Right atrium auricular region (tissue), 2 donors: ENCODE data around the gene U2AF1L4. TPM values are rescaled to one million over a fixed set of nuclear protein-coding genes. Genes with fewer than 3 reads are reported as not detected.

ENCODE experiments used
- DNase-seq: peaks from one replicate; pipeline ENCODE4 v3.0.0-alpha.2; 2019; ENCODE audit warnings: low spot score
- H3K27ac ChIP-seq, 2 donors: fragments of 200-600 bp; sonication (generic); 1 replicate in 1 of 2; 2 replicates in 1 of 2; pipeline ENCODE4 v1.5.1; 2016 to 2019
- H3K27me3 ChIP-seq, 2 donors: fragments of 200-600 bp; sonication (generic); one replicate each; pipeline versions ENCODE4 v1.5.1 to v1.6.0; 2017 to 2019
- H3K36me3 ChIP-seq: fragments of 200-600 bp; sonication (generic); one replicate; pipeline ENCODE4 v1.5.1; 2016
- H3K4me1 ChIP-seq, 2 donors: fragments of 200-600 bp; sonication (generic); one replicate each; pipeline versions ENCODE4 v1.5.1 to v1.6.0; 2017 to 2019
- H3K4me3 ChIP-seq, 2 donors: fragments of 200-600 bp; sonication (generic); 1 replicate in 1 of 2; 2 replicates in 1 of 2; pipeline ENCODE4 v1.5.1; 2017 to 2019; ENCODE audit warnings: mild to moderate bottlenecking in 1 of 2, moderate library complexity in 1 of 2
- H3K9me3 ChIP-seq, 2 donors: fragments of 200-600 bp; sonication (generic); one replicate each; pipeline ENCODE4 v1.5.1; 2019
- total RNA-seq, 2 donors: library from RNA; depleted of rRNA; stranded (reverse); fragments of >200 nt; gene quantifications; one replicate each; pipeline ENCODE4 v1.1.0, GENCODE V29; 2016
- TF ChIP-seq, protein P1 (sequence below), 2 donors: fragments of 200-600 bp; sonication (generic); IDR thresholded peaks; one replicate each; pipeline ENCODE4 v1.5.1; 2019; ENCODE audit warnings: antibody characterized with exemption in 2 of 2

The U2AF1L4 gene
- total RNA-seq, 2 donors from 2014 or later, result 19.9 to 33.1 TPM

DNA sequence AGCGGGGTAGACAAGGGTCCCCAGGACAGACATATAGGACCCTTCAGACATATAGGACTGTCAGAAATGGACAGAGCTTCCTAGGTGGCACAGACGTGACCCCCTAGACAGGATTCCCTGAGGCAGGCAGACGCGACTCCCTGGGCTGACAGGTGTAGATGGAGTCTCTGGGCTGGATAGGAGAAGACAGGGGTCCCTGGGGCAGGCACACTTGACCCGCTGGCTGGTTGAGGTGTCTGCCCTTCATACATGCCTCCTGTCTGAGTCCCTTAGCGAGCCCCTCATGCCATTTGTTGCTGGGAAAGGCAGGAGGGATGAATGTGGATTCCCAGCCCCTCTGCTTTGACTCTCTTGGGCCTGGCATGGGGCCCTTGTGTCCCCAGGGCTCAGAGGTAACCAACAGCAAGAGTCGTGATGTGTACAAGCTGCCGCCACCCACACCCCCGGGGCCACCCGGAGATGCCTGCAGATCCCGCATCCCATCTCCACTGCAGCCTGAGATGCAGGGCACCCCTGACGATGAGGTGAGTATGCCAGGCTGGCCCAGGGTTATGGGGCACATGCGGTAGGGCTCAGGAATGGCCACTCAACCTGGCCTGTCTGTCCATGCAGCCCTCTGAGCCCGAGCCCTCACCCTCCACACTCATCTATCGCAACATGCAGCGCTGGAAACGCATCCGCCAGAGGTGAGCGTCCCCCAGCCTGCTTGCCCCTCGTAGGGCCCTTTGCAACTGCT is 8.6 kb upstream of the U2AF1L4 start:
- Histone ChIP-seq H3K27ac (peak overlapping the region; percentile 97 to 98), H3K36me3 (peaks cover 28% of the 10 kb centered on the region), H3K4me1 (peaks cover 0 to 44% of the 10 kb centered on the region in 2 donors), H3K27me3 (no peaks in the 10 kb centered on the region), H3K4me3 (no peak overlapping the region), H3K9me3 (no peaks in the 10 kb centered on the region)
- TF ChIP-seq, protein P1, sequence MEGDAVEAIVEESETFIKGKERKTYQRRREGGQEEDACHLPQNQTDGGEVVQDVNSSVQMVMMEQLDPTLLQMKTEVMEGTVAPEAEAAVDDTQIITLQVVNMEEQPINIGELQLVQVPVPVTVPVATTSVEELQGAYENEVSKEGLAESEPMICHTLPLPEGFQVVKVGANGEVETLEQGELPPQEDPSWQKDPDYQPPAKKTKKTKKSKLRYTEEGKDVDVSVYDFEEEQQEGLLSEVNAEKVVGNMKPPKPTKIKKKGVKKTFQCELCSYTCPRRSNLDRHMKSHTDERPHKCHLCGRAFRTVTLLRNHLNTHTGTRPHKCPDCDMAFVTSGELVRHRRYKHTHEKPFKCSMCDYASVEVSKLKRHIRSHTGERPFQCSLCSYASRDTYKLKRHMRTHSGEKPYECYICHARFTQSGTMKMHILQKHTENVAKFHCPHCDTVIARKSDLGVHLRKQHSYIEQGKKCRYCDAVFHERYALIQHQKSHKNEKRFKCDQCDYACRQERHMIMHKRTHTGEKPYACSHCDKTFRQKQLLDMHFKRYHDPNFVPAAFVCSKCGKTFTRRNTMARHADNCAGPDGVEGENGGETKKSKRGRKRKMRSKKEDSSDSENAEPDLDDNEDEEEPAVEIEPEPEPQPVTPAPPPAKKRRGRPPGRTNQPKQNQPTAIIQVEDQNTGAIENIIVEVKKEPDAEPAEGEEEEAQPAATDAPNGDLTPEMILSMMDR (IDR thresholded peaks at IDR 0.05), result no peak
- DNase-seq, result no peak

DNA sequence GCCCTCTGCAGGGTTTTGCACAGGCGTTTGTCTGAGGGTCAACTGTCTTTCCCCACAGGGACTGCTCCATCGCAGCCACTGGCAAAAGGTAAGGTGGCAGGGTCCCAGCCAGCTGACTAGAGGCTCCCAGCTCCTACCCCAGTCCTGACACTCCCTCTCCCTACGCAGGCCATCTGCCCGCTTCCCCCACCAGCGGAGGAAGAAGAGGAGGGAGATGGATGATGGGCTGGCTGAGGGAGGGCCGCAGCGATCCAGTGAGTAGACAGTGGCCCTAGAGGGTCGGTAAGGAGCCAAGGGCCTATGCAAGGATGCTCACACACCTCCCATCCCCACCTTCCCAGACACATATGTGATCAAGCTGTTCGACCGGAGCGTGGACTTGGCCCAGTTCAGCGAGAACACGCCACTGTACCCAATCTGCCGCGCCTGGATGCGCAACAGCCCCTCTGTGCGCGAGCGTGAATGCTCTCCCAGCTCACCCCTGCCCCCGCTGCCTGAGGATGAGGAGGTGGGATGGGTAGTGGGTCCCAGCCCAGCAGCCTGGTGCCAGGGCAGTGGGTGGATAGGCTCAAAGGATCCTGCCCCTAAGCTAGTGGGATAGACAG is 7.6 kb upstream of the U2AF1L4 start:
- Histone ChIP-seq H3K36me3 (peaks cover 28% of the 10 kb centered on the region), H3K27ac (no peak overlapping the region), H3K27me3 (no peaks in the 10 kb centered on the region), H3K9me3 (no peaks in the 10 kb centered on the region), H3K4me1 (peaks cover 0 to 43% of the 10 kb centered on the region in 2 donors), H3K4me3 (no peak overlapping the region)
- TF ChIP-seq, protein P1 (IDR thresholded peaks at IDR 0.05), result no peak
- DNase-seq, result no peak

DNA sequence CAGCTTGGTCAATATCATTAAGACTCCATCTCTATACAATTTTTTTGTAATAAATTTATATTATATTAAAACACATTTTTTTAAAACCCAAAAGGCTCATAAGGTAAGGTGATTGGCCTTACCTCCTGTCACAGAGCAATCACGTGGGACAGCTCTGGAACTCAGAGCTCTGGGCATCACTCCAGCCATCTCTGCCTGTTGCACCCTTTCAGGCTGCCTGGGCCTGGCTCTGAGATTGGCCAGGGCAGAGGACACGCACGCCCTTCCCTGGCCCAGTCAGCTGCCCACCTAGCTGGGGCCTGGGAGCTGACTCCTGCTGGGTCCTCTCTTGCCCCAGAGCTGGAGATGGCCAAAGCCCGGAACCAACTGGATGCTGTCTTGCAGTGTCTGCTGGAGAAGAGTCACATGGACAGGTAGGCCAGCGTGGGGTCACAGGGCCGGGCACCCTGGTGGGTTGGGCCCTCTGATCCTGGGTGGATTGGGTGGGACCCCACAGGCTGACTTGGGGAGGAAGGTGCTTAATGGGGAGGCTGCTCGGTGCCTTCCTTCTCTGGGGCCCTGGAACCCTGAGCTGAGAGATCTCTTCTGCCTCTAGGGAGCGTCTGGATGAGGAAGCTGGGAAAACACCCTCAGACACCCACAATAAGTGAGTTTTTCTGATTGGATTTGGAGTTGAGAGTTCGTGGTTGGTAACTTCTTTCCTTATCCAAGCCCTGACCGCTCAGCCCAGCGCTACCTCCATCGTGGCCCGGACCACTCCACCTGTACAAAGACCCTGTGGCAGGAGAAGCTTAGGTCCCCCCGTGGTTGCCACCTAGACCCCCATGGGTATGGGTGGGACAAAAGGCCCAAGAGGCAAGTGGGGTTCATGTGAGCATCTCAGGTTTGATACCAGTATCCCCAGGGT is 6.9 kb upstream of the U2AF1L4 start:
- Histone ChIP-seq H3K4me1 (peaks cover 0 to 44% of the 10 kb centered on the region in 2 donors), H3K27me3 (no peaks in the 10 kb centered on the region), H3K4me3 (no peak overlapping the region), H3K9me3 (no peaks in the 10 kb centered on the region), H3K36me3 (peaks cover 28% of the 10 kb centered on the region), H3K27ac (no peak overlapping the region)
- TF ChIP-seq, protein P1 (IDR thresholded peaks at IDR 0.05), result no peak
- no peak for DNase-seq

DNA sequence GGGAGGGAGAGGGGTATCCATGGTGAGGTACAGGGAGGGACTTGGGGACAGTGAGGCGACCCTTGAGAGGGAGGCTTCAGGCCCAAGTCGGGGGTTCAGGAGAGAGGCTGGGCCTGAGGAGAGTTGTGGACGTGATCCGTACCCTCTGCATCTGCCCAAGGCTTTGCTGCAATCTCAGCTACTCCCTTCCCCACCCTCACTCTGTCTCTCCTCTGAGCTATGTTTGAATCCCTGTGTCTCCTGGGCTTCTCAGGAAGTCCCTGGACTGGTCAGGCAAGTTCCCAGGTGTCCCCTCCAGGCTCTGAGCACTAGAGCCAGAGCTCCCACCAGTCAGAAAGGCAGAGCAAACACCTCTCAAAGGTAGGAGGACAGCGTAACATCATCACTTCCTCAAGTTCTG is 4.9 kb upstream of the U2AF1L4 start:
- Histone ChIP-seq H3K36me3 (peaks cover 28% of the 10 kb centered on the region), H3K4me1 (peaks cover 0 to 36% of the 10 kb centered on the region in 2 donors), H3K27ac (no peak overlapping the region), H3K4me3 (no peak overlapping the region), H3K27me3 (no peaks in the 10 kb centered on the region), H3K9me3 (no peaks in the 10 kb centered on the region)
- TF ChIP-seq, protein P1 (IDR thresholded peaks at IDR 0.05), result no peak
- DNase-seq, result no peak

DNA sequence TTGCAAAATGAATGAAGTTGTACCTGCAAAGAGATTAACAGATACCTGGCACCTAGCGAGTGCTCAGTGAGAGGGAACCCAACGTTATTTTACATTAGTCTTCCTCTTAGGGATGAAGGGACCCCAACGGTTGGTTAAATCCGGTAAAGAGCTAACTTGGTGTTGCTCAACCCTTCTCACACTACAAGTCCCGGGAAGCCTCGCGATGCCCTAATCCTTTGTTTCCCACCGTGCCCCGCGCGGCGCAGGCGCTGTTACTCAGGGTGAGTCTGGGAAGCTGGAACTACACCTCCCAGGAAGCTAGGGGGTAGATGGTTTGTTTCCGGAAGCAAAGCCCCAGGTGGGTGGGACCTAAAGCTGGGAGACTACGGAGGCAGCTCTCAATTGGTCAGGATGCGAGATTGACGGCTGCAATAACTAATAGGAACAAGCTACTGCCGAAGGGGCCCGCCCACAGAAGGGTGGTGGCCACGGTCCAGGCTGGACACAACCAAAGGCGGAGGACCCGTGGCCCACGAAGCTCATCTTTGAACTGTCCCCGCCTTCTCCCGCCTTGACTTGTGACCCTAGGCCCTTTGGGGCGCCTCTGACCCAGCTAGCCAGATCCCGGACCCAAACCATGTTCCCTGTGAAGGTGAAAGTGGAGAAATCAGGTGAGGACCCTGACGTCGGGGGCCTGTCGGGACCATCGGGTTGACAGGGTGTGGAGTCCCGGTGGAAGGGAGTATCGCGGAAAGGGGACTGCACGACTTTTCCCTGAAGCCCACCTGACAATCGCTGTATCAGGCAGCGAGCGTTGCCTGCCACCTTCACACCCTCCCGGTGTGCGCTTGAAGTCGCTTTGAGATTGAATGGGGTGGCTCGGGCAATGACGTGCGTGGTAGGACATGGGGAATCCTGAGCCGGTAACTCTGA is 3.1 kb upstream of the U2AF1L4 start, which contains the start of gene LIN37:
Gene LIN37 (plus strand): TSS at position 471 of the 915 bp plus-strand sequence. CDS start 149 bp downstream, at position 620.
- H3K4me1 ChIP-seq, result peaks cover 0 to 44% of the 10 kb centered on the region in 2 donors
- peak within 1 kb of the TSS; percentile 88 to 94 for H3K4me3 ChIP-seq
- no peaks in the 10 kb centered on the region for H3K27me3 ChIP-seq
- peak; percentile 100 for DNase-seq
- TF ChIP-seq, protein P1 (IDR thresholded peaks at IDR 0.05), result no peak
- H3K36me3 ChIP-seq, result peaks cover 15% of the 10 kb centered on the region
- H3K9me3 ChIP-seq, result no peaks in the 10 kb centered on the region
- H3K27ac ChIP-seq, result peak within 1 kb of the TSS; percentile 82 to 87
